HepG2 (cell line): Measurements from ENCODE around the gene SCO1. TPM values are rescaled to one million over a fixed set of nuclear protein-coding genes. Genes with fewer than 3 reads are reported as not detected.

Experiments used
- CBX5 ChIP-seq: sonication (generic); formaldehyde crosslinking; IDR thresholded peaks from 2 replicates; pipeline ENCODE4 v1.4.0; 2020; ENCODE audit warnings: missing genetic modification reagents, borderline replicate concordance
- KLF6 ChIP-seq: IDR thresholded peaks from 2 replicates; pipeline ENCODE4 v1.8.0; 2016; ENCODE audit warnings: missing biosample characterization, missing genetic modification reagents
- NFE2 ChIP-seq: sonication (generic); formaldehyde crosslinking; IDR thresholded peaks from 2 replicates; pipeline ENCODE4 v1.4.0; 2020; ENCODE audit warnings: missing genetic modification reagents
- SMYD3 ChIP-seq: sonication (generic); formaldehyde crosslinking; IDR thresholded peaks from 2 replicates; pipeline ENCODE4 v1.8.1; 2023; ENCODE audit warnings: mild to moderate bottlenecking, missing genetic modification reagents
- SP4 ChIP-seq: sonication (generic); formaldehyde crosslinking; IDR thresholded peaks from 2 replicates; pipeline ENCODE4 v1.8.1; 2023; ENCODE audit warnings: mild to moderate bottlenecking, missing genetic modification reagents
- TSC22D2 ChIP-seq: sonication (generic); formaldehyde crosslinking; IDR thresholded peaks from 2 replicates; pipeline ENCODE4 v1.5.1; 2020; ENCODE audit warnings: missing genetic modification reagents, mild to moderate bottlenecking, borderline replicate concordance
- ZC3H4 ChIP-seq: sonication (generic); formaldehyde crosslinking; IDR thresholded peaks from 2 replicates; pipeline ENCODE4 v1.4.0; 2020; ENCODE audit warnings: missing genetic modification reagents, borderline replicate concordance
- ZMYM4 ChIP-seq: sonication (generic); formaldehyde crosslinking; IDR thresholded peaks from 2 replicates; pipeline ENCODE4 v1.8.1; 2023; ENCODE audit warnings: mild to moderate bottlenecking, missing genetic modification reagents
- ZNF562 ChIP-seq: sonication (generic); formaldehyde crosslinking; IDR thresholded peaks from 2 replicates; pipeline ENCODE4 v1.8.0; 2022; ENCODE audit warnings: missing genetic modification reagents, borderline replicate concordance
- ZNF749 ChIP-seq: sonication (generic); formaldehyde crosslinking; IDR thresholded peaks from 2 replicates; pipeline ENCODE4 v1.8.0; 2022; ENCODE audit warnings: mild to moderate bottlenecking, missing genetic modification reagents, moderate library complexity, borderline replicate concordance
- polyA plus RNA-seq, 8 experiments: library from polyadenylated mRNA; depleted of rRNA in 3 of 8; stranded (reverse) in 7 of 8; unstranded in 1 of 8; fragments of >200 nt; fragmentation: Illumina TruSeq in 4 of 8; extraction: Trizol in 4 of 8; gene quantifications; 2 replicates each; pipeline versions ENCODE4 v1.2.1 to v1.2.3, GENCODE V29; 2011 to 2016; ENCODE audit warnings: low read depth in 4 of 8, missing spikeins in 1 of 8, mixed read lengths in 1 of 8; ENCODE audit not compliant: insufficient read depth in 1 of 8
- total RNA-seq, 5 experiments: library from RNA; depleted of rRNA; stranded (reverse); fragments of >200 nt; fragmentation: Illumina TruSeq; extraction: Trizol; gene quantifications; 2 replicates each; pipeline ENCODE4 v1.2.3, GENCODE V29; 2016; ENCODE audit warnings: low read depth in 1 of 5
- TF ChIP-seq, protein P1 (sequence below): sonication (generic); formaldehyde crosslinking; IDR thresholded peaks from 2 replicates; pipeline ENCODE4 v1.4.0; 2020; ENCODE audit warnings: missing genetic modification reagents
- TF ChIP-seq, protein P2 (sequence below): IDR thresholded peaks from 2 replicates; pipeline ENCODE4 v1.6.1; 2012; ENCODE audit warnings: inconsistent platforms
- TF ChIP-seq, protein P3 (sequence below): sonication (generic); formaldehyde crosslinking; IDR thresholded peaks from 2 replicates; pipeline ENCODE4 v1.8.0; 2022; ENCODE audit warnings: low read depth, missing genetic modification reagents
- TF ChIP-seq, protein P4 (sequence below): IDR thresholded peaks from 2 replicates; pipeline ENCODE4 v1.6.1; 2012; ENCODE audit warnings: low read depth, low read length, improper control_type of control experiment
- TF ChIP-seq, protein P5 (sequence below): sonication (generic); formaldehyde crosslinking; IDR thresholded peaks from 2 replicates; pipeline ENCODE4 v1.4.0; 2020; ENCODE audit warnings: mild to moderate bottlenecking, missing genetic modification reagents
- TF ChIP-seq, protein P6 (sequence below): sonication (generic); formaldehyde crosslinking; IDR thresholded peaks from 2 replicates; pipeline ENCODE4 v1.4.0; 2020; ENCODE audit warnings: missing genetic modification reagents

SCO1 gene
- total and polyA plus RNA-seq, 2 of the 13 experiments (the other 11 are each of a cell fraction or from before 2014, with no cell fraction given) = 11.4 to 50.3 TPM

DNA sequence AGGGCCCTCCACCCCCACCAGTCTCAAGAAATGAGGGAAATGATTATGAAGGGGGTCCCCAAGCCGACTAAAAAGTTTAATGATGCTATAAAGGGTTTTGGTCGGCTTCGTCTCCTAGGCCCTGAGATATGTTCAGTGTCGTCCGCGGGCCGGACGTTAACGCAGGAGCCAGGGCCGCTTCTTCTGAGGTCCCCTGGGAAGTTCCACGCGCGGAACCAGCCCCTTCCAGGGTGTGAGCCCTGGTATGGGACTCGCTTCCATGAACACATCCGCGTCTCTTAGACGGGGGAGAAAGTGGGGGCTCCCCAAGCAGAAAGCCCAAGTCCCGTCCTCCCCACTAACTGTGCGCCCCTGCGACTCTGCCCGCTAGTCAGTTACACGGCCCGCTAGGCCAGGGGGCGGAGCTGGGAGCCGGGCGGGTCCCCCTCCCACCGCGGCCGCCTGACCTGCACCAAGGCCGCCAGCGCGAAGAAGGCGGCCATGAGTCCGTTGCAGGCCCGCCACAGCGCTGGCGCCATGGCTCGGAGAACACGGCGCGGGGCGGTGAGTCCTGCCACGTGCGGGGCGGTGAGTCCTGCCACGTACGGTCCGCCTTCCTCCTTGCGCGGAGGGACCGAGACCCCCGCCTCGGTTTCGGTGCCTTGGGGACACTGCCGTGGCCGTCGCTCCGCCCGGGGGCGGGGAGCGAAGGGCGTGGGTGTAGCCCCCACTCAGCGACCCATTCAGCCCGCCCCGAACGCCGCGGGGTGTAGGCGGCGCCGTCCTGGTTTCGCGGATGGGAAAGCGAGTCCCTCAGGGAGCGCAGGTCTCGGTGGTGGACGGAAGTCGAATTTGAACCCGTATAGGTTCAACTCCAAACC, 32.2 kb upstream of the SCO1 start, which contains the start of gene TMEM220 (continued):
- TF ChIP-seq SMYD3 (CRISPR knock-in tag) = no peak
- TF ChIP-seq, protein P1, sequence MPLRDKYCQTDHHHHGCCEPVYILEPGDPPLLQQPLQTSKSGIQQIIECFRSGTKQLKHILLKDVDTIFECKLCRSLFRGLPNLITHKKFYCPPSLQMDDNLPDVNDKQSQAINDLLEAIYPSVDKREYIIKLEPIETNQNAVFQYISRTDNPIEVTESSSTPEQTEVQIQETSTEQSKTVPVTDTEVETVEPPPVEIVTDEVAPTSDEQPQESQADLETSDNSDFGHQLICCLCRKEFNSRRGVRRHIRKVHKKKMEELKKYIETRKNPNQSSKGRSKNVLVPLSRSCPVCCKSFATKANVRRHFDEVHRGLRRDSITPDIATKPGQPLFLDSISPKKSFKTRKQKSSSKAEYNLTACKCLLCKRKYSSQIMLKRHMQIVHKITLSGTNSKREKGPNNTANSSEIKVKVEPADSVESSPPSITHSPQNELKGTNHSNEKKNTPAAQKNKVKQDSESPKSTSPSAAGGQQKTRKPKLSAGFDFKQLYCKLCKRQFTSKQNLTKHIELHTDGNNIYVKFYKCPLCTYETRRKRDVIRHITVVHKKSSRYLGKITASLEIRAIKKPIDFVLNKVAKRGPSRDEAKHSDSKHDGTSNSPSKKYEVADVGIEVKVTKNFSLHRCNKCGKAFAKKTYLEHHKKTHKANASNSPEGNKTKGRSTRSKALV (CRISPR knock-in tag) = 0 out of 2 replicates have a peak, but pooled peaks have one; percentile 60
- TF ChIP-seq NFE2 (CRISPR knock-in tag) = no peak
- TF ChIP-seq ZC3H4 (CRISPR knock-in tag) = no peak
- peak; percentile 73; the same call in 1 of the 2 replicates for TF ChIP-seq KLF6 (CRISPR knock-in tag)
- TF ChIP-seq, protein P2, sequence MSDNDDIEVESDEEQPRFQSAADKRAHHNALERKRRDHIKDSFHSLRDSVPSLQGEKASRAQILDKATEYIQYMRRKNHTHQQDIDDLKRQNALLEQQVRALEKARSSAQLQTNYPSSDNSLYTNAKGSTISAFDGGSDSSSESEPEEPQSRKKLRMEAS = peak; percentile 90
- peak; percentile 67; the same call in 1 of the 2 replicates for TF ChIP-seq ZMYM4 (CRISPR knock-in tag)
- 0 out of 2 replicates have a peak, but pooled peaks have one; percentile 57 for TF ChIP-seq ZNF562 (CRISPR knock-in tag)
- TF ChIP-seq, protein P3, sequence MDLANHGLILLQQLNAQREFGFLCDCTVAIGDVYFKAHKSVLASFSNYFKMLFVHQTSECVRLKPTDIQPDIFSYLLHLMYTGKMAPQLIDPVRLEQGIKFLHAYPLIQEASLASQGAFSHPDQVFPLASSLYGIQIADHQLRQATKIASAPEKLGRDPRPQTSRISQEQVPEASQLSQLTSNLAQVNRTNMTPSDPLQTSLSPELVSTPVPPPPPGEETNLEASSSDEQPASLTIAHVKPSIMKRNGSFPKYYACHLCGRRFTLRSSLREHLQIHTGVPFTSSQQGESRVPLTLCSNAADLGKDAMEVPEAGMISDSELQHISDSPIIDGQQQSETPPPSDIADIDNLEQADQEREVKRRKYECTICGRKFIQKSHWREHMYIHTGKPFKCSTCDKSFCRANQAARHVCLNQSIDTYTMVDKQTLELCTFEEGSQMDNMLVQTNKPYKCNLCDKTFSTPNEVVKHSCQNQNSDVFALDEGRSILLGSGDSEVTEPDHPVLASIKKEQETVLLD (CRISPR knock-in tag) = peak; percentile 65; the same call in 1 of the 2 replicates
- TF ChIP-seq, protein P4, sequence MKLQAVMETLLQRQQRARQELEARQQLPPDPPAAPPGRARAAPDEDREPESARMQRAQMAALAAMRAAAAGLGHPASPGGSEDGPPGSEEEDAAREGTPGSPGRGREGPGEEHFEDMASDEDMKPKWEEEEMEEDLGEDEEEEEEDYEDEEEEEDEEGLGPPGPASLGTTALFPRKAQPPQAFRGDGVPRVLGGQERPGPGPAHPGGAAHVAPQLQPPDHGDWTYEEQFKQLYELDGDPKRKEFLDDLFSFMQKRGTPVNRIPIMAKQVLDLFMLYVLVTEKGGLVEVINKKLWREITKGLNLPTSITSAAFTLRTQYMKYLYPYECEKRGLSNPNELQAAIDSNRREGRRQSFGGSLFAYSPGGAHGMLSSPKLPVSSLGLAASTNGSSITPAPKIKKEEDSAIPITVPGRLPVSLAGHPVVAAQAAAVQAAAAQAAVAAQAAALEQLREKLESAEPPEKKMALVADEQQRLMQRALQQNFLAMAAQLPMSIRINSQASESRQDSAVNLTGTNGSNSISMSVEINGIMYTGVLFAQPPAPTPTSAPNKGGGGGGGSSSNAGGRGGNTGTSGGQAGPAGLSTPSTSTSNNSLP = no peak
- peak; percentile 82 for TF ChIP-seq ZNF749 (CRISPR knock-in tag)
- TF ChIP-seq, protein P5, sequence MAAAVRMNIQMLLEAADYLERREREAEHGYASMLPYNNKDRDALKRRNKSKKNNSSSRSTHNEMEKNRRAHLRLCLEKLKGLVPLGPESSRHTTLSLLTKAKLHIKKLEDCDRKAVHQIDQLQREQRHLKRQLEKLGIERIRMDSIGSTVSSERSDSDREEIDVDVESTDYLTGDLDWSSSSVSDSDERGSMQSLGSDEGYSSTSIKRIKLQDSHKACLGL = peak; percentile 64
- TF ChIP-seq TSC22D2 (CRISPR knock-in tag) = peak; percentile 78; the same call in 1 of the 2 replicates
- TF ChIP-seq, protein P6, sequence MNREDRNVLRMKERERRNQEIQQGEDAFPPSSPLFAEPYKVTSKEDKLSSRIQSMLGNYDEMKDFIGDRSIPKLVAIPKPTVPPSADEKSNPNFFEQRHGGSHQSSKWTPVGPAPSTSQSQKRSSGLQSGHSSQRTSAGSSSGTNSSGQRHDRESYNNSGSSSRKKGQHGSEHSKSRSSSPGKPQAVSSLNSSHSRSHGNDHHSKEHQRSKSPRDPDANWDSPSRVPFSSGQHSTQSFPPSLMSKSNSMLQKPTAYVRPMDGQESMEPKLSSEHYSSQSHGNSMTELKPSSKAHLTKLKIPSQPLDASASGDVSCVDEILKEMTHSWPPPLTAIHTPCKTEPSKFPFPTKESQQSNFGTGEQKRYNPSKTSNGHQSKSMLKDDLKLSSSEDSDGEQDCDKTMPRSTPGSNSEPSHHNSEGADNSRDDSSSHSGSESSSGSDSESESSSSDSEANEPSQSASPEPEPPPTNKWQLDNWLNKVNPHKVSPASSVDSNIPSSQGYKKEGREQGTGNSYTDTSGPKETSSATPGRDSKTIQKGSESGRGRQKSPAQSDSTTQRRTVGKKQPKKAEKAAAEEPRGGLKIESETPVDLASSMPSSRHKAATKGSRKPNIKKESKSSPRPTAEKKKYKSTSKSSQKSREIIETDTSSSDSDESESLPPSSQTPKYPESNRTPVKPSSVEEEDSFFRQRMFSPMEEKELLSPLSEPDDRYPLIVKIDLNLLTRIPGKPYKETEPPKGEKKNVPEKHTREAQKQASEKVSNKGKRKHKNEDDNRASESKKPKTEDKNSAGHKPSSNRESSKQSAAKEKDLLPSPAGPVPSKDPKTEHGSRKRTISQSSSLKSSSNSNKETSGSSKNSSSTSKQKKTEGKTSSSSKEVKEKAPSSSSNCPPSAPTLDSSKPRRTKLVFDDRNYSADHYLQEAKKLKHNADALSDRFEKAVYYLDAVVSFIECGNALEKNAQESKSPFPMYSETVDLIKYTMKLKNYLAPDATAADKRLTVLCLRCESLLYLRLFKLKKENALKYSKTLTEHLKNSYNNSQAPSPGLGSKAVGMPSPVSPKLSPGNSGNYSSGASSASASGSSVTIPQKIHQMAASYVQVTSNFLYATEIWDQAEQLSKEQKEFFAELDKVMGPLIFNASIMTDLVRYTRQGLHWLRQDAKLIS (CRISPR knock-in tag) = no peak
- TF ChIP-seq CBX5 (CRISPR knock-in tag) = peak; percentile 68; the same call in 1 of the 2 replicates
- TF ChIP-seq SP4 = peak; percentile 74
